ENCODE results near the gene MRPL53.
"Not testable (repeated sequence)": the region's sequence is repeated elsewhere in the genome, so short reads cannot be mapped to it uniquely, and the experiment has no call there.

Gene MRPL53

GRCh38 chr2:74481431-74481830 is 9.0 kb upstream of the MRPL53 start:
- no peak for DNase-seq

GRCh38 chr2:74474899-74475298 is 2.4 kb upstream of the MRPL53 start:
- no peak for DNase-seq

- DNase-seq = no peak
These were observed 2.0 kb upstream of the MRPL53 start for GRCh38 chr2:74474481-74474880.

GRCh38 chr2:74472945-74473258 is 422 bp upstream of the MRPL53 start:
- DNase-seq = no peak

- no peak for DNase-seq
These were observed 981 bp downstream of the MRPL53 start for GRCh38 chr2:74471332-74472065.

GRCh38 chr2:74470742-74471141 is 1.7 kb downstream of the MRPL53 start:
- DNase-seq = not testable (repeated sequence)

- no peak for DNase-seq
These were observed 8.1 kb downstream of the MRPL53 start for GRCh38 chr2:74464406-74464805.

- DNase-seq = no peak
These were observed 9.7 kb downstream of the MRPL53 start for GRCh38 chr2:74462786-74463105.

- DNase-seq = no peak
These were observed 10.3 kb downstream of the MRPL53 start for GRCh38 chr2:74462054-74462785.

- no peak for DNase-seq
These were observed 11.1 kb downstream of the MRPL53 start for GRCh38 chr2:74461187-74462053.

- not testable (repeated sequence) for DNase-seq
These were observed 12.3 kb downstream of the MRPL53 start for GRCh38 chr2:74460187-74460586.

- DNase-seq = not testable (repeated sequence)
These were observed 12.9 kb downstream of the MRPL53 start for GRCh38 chr2:74459503-74460118.

- DNase-seq = no peak
These were observed 13.5 kb downstream of the MRPL53 start for GRCh38 chr2:74458938-74459363.

GRCh38 chr2:74458132-74458937 is 14.1 kb downstream of the MRPL53 start, which contains the start of gene WBP1:
Gene WBP1 (plus strand): TSS chr2:74458438. CDS start chr2:74458603, 165 bp downstream.
- peak; percentile 100 for DNase-seq

GRCh38 chr2:74457549-74458131 is 14.8 kb downstream of the MRPL53 start:
- no peak for DNase-seq

- peak; percentile 41 for DNase-seq
These were observed 15.3 kb downstream of the MRPL53 start for GRCh38 chr2:74457129-74457548.

- DNase-seq = peak; percentile 96
These were observed 17.6 kb downstream of the MRPL53 start, which contains the start of gene INO80B for GRCh38 chr2:74454654-74455511. Gene INO80B (plus strand): TSS chr2:74455087. CDS start chr2:74455117, 30 bp downstream.

GRCh38 chr2:74450570-74451190 is 21.8 kb downstream of the MRPL53 start:
- DNase-seq = no peak

GRCh38 chr2:74448771-74449170 is 23.7 kb downstream of the MRPL53 start:
- no peak for DNase-seq
